GM21737 (cell line): ENCODE results near the gene CYP27A1.

Experiments used
- ATAC-seq: cut with Tn5 transposase; IDR thresholded peaks from one replicate; pipeline ENCODE4 v1.9.1; 2021; ENCODE audit warnings: mild to moderate bottlenecking, moderate library complexity; ENCODE audit not compliant: unreplicated experiment

CYP27A1 gene

DNA sequence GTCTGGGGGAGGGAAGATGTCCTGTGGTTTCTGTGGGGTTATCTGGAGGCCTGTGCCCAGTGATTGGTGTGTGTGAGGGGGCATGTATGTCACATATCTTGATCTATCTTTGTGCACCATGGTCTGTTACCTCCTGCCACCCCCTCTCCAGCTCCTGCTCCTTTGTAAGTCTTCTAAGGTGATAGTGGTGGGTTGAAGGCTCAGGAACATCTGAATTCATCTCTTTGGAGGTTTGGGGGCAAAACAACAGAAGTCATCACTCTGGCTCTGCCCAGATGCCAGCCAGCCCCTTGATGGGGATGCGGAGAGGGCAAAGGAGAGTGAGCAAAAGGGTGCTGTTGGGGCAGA lies 74.9 kb downstream of the CYP27A1 start:
- no peak for ATAC-seq

DNA sequence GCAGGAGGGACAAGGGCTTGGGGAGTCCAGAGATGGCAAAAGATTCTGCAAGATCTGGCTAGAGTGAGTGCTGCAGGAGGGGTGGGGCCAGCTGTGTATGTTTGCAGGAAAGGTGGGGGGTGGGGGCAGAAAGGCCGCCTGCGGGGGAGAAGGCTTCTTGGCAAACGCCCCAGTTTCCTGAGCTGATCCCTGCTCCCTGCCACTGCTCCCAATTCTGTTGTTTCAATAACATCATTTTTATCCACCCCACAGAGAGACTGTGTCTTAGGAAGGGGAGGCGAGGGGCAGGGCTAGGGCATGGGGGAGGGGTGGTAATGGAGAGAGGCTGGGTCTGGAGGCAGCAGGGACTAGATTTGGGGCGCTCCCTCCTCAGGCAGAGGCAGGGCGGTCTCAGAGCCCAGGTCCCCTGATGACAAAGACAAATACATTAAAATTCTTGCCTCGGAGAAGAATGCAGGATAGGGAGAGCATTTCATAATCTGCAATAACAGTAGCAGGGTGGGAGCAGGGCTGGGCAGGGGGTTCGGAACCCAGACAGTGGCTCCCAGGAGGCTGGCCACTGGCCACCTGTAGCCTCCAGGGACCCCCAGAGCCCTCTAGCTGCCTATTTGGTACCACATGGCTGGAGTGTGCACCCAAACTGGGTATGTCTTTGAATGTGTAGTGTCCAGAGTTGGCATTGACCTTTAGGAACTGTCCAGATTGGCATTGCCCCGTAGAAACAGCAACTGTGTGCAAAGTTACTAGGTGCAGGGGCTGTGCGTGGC lies 75.6 kb downstream of the CYP27A1 start:
- no peak for ATAC-seq

GRCh38 chr2:218858138-218858445 lies 76.1 kb downstream of the CYP27A1 start:
- no peak for ATAC-seq

GRCh38 chr2:218858671-218859555 lies 77.0 kb downstream of the CYP27A1 start:
- ATAC-seq: no peak

GRCh38 chr2:218859556-218859987 lies 77.6 kb downstream of the CYP27A1 start, which contains the start of gene WNT6:
TSS of gene WNT6 (plus strand) at chr2:218859805. CDS start at chr2:218860038, 233 bp downstream.
- no peak for ATAC-seq

- no peak for ATAC-seq
Observed at GRCh38 chr2:218859988-218860831, 78.3 kb downstream of the CYP27A1 start.

GRCh38 chr2:218860950-218861381 lies 79.0 kb downstream of the CYP27A1 start:
- ATAC-seq: no peak

- no peak for ATAC-seq
Observed at GRCh38 chr2:218861645-218862318, 79.8 kb downstream of the CYP27A1 start.

DNA sequence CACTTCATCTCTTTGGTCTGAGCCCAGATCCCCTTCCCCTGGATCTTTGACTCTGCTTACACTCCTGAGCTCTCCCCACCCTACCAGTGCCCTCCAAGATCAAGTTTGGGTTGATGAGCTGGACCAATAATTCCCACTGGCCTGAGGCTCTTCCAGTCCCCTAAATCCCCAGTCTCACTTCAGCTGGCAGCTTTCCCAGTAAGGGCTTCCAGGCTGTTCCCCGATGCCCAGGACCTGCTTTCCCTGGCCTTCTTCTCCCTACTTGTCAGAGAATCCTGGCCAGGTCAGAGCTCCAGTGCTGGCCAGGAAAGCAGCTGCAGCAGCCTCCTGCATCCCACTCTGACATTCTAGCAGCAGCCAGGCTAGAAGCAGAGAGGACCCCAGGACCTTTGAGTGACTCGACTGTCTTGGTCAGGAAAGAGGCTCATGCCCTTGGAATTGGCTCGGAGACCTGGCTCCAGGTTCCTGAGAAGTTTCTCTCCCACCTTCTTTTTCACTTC lies 81.1 kb downstream of the CYP27A1 start:
- ATAC-seq: no peak
